WTC11 (cell line): ENCODE measurements around the gene ASB17.
"Not testable (repeated sequence)": the region's sequence is repeated elsewhere in the genome, so short reads cannot be mapped to it uniquely, and the experiment has no call there.

Source experiments
- ZNF138 ChIP-seq: sonication (generic); formaldehyde crosslinking; conservative IDR thresholded peaks from 2 replicates; pipeline ENCODE4 v1.8.1; 2022; ENCODE audit warnings: mild to moderate bottlenecking, moderate library complexity, missing genetic modification reagents
- ZSCAN18 ChIP-seq: fragments of 250-450 bp; sonication (Bioruptor Pico); IDR thresholded peaks from 2 replicates; pipeline ENCODE4 v2.1.2; 2022; ENCODE audit warnings: mild to moderate bottlenecking, moderate library complexity
- TF ChIP-seq, protein P1 (sequence below): fragments of 200-600 bp; IDR thresholded peaks from 2 replicates; pipeline ENCODE4 v1.8.0; 2022; ENCODE audit warnings: antibody characterized with exemption
- TF ChIP-seq, protein P2 (sequence below): sonication (generic); formaldehyde crosslinking; IDR thresholded peaks from 2 replicates; pipeline ENCODE4 v1.8.1; 2023; ENCODE audit warnings: mild to moderate bottlenecking, missing genetic modification reagents, moderate library complexity

DNA sequence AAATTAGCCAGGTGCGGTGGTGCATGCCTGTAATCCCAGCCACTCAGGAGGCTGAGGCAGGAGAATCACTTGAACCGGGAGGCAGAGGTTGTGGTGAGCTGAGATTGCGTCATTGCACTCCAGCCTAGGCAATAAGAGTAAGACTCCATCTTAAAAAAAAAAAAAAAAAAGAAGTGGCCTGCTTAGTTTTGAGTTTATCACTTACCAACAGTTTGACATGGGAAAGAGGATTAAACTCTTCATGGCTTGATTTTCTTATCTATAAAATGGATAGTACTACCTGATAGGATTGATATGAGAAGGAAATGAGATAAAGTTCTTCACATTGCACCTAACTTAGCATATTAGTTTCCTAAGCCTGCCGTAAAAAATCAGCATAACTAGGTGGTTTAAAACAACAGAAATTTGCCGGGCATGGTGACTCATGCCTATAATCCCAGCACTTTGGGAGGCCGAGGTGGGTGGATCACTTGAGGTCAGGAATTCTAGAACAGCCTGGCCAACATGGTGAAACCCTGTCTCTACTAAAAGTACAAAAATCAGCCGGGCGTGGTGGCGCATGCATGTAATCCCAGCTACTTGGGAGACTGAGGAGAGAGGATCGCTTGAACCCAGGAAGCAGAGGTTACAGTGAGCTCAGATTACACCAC is 32.0 kb upstream of the ASB17 start:
- TF ChIP-seq ZSCAN18, ZNF138 (CRISPR knock-in tag): not testable (repeated sequence)
- TF ChIP-seq, protein P1, sequence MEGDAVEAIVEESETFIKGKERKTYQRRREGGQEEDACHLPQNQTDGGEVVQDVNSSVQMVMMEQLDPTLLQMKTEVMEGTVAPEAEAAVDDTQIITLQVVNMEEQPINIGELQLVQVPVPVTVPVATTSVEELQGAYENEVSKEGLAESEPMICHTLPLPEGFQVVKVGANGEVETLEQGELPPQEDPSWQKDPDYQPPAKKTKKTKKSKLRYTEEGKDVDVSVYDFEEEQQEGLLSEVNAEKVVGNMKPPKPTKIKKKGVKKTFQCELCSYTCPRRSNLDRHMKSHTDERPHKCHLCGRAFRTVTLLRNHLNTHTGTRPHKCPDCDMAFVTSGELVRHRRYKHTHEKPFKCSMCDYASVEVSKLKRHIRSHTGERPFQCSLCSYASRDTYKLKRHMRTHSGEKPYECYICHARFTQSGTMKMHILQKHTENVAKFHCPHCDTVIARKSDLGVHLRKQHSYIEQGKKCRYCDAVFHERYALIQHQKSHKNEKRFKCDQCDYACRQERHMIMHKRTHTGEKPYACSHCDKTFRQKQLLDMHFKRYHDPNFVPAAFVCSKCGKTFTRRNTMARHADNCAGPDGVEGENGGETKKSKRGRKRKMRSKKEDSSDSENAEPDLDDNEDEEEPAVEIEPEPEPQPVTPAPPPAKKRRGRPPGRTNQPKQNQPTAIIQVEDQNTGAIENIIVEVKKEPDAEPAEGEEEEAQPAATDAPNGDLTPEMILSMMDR = not testable (repeated sequence)
- TF ChIP-seq, protein P2, sequence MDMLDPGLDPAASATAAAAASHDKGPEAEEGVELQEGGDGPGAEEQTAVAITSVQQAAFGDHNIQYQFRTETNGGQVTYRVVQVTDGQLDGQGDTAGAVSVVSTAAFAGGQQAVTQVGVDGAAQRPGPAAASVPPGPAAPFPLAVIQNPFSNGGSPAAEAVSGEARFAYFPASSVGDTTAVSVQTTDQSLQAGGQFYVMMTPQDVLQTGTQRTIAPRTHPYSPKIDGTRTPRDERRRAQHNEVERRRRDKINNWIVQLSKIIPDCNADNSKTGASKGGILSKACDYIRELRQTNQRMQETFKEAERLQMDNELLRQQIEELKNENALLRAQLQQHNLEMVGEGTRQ (CRISPR knock-in tag) = not testable (repeated sequence)
